ENCODE data around the gene PRUNE2.

DNA sequence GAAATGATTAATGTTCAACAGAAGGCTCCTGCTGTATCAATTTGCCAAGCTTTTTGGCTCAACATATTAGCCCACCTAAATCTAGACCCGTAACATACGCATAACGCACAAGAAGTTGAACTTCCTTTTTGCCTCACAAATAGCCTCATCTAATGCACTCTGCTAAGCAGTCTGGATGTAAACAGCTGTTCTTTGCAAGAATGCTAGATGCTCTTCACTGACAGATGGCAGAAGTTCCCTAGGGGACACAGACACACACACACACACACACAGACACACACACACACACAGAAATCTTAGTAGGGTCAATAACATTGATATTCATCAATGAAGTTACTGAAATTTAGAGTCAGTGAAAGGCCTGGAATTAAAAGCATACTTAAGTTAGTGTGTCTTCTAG is 154.9 kb downstream of the PRUNE2 start:
- TF ChIP-seq, protein P1, sequence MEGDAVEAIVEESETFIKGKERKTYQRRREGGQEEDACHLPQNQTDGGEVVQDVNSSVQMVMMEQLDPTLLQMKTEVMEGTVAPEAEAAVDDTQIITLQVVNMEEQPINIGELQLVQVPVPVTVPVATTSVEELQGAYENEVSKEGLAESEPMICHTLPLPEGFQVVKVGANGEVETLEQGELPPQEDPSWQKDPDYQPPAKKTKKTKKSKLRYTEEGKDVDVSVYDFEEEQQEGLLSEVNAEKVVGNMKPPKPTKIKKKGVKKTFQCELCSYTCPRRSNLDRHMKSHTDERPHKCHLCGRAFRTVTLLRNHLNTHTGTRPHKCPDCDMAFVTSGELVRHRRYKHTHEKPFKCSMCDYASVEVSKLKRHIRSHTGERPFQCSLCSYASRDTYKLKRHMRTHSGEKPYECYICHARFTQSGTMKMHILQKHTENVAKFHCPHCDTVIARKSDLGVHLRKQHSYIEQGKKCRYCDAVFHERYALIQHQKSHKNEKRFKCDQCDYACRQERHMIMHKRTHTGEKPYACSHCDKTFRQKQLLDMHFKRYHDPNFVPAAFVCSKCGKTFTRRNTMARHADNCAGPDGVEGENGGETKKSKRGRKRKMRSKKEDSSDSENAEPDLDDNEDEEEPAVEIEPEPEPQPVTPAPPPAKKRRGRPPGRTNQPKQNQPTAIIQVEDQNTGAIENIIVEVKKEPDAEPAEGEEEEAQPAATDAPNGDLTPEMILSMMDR (IDR thresholded peaks at IDR 0.05): no peak
- TF ChIP-seq POLR2AphosphoS5 (IDR thresholded peaks at IDR 0.05) (no peak), POLR2A (IDR thresholded peaks at IDR 0.05) (no peak)

Data from breast epithelium (tissue), 3 donors.